Endothelial cell of umbilical vein (primary cell): ENCODE results near the gene AGRP. TPM values are rescaled to one million over a fixed set of nuclear protein-coding genes. Genes with fewer than 3 reads are reported as not detected.

ENCODE experiments used
- BruUV-seq: library from RNA; stranded (reverse); fragments of 400-500 nt; replicated peaks from 2 replicates; lab custom pipeline; 2021; lab: Mats Ljungman, UMichigan
- CTCF ChIA-PET: fragments of 300-600, 350-600 bp; sonication (Branson Sonifier 250); formaldehyde crosslinking; loops from one replicate; lab custom pipeline; 2021; ENCODE audit warnings: antibody characterized with exemption, inconsistent platforms; lab: Charles Lee
- POLR2A ChIA-PET: fragments of 300-600, 350-600 bp; sonication (Branson Sonifier 250); formaldehyde crosslinking; loops from one replicate; lab custom pipeline; 2021; ENCODE audit warnings: antibody characterized with exemption, inconsistent platforms; lab: Charles Lee
- DNase-seq: peaks from one replicate; pipeline ENCODE4 v3.0.0-alpha.2; 2011; ENCODE audit warnings: low read depth, low spot score
- FAIRE-seq: peaks from 2 replicates; lab custom pipeline; 2011; peaks lifted over from hg19 to GRCh38; lab: Jason Lieb, UNC
- H2AFZ ChIP-seq: 2 replicates; pipeline ENCODE4 v1.6.0; 2012; ENCODE audit warnings: low read depth, low read length, control low read depth, inconsistent platforms
- H3K27ac ChIP-seq: 2 replicates; pipeline ENCODE4 v1.5.1; 2011; ENCODE audit warnings: low read depth, mild to moderate bottlenecking, control low read depth, low read length, moderate library complexity; ENCODE audit not compliant: insufficient read depth
- H3K27me3 ChIP-seq, 2 experiments: 2 replicates each; pipeline versions ENCODE4 v1.6.0 to v1.6.1; 2011; ENCODE audit warnings: low read length in 2 of 2, mixed read lengths in 1 of 2; ENCODE audit not compliant: control insufficient read depth in 2 of 2, insufficient read depth in 2 of 2
- H3K36me3 ChIP-seq, 2 experiments: 2 replicates in 1 of 2; 3 replicates in 1 of 2; pipeline ENCODE4 v1.5.1; 2011; ENCODE audit warnings: low read length in 2 of 2, mild to moderate bottlenecking in 1 of 2, moderate library complexity in 1 of 2; ENCODE audit not compliant: control insufficient read depth in 2 of 2, insufficient read depth in 2 of 2; ENCODE audit errors: extremely low read depth in 1 of 2
- H3K4me1 ChIP-seq: 3 replicates; pipeline ENCODE4 v1.5.1; 2011; ENCODE audit warnings: mild to moderate bottlenecking, low read length; ENCODE audit not compliant: control insufficient read depth, insufficient read depth; ENCODE audit errors: extremely low read depth
- H3K4me2 ChIP-seq: 2 replicates; pipeline ENCODE4 v1.6.1; 2011; ENCODE audit warnings: low read length, control low read depth, mixed read lengths; ENCODE audit not compliant: insufficient read depth
- H3K4me3 ChIP-seq, 3 experiments: fragments of 200-600 bp in 1 of 3; sonication (generic), shearing (Covaris generic) in 1 of 3; replicated peaks in 1 of 3; 2 replicates each; pipeline ENCODE4 v1.5.1; 2011 to 2016; ENCODE audit warnings: control low read depth in 3 of 3, low read length in 3 of 3, mild to moderate bottlenecking in 2 of 3, inconsistent platforms in 1 of 3, low read depth in 1 of 3, moderate library complexity in 1 of 3; ENCODE audit not compliant: insufficient read depth in 1 of 3
- H3K79me2 ChIP-seq: 2 replicates; pipeline ENCODE4 v1.6.0; 2012; ENCODE audit warnings: low read length, inconsistent platforms; ENCODE audit not compliant: control insufficient read depth, insufficient read depth
- H3K9ac ChIP-seq: replicated peaks from 2 replicates; pipeline ENCODE3; 2011; ENCODE audit warnings: low read length, control low read depth; ENCODE audit not compliant: insufficient read depth; ENCODE audit errors: extremely low read depth
- H3K9me1 ChIP-seq: replicated peaks from 3 replicates; pipeline ENCODE4 v1.6.0; 2011; ENCODE audit warnings: mild to moderate bottlenecking, low read length; ENCODE audit not compliant: control insufficient read depth, insufficient read depth; ENCODE audit errors: extremely low read depth
- H3K9me3 ChIP-seq: replicated peaks from 2 replicates; pipeline ENCODE4 v1.5.1; 2012; ENCODE audit warnings: low read length, inconsistent platforms; ENCODE audit not compliant: control insufficient read depth, insufficient read depth
- H4K20me1 ChIP-seq: replicated peaks from 2 replicates; pipeline ENCODE3; 2011; ENCODE audit warnings: mild to moderate bottlenecking, low read length; ENCODE audit not compliant: control insufficient read depth, insufficient read depth; ENCODE audit errors: extremely low read depth
- EZH2 ChIP-seq: IDR thresholded peaks from 2 replicates; pipeline ENCODE4 v1.6.1; 2012; ENCODE audit warnings: borderline replicate concordance, low read depth, mild to moderate bottlenecking, moderate library complexity, low read length, inconsistent platforms; ENCODE audit not compliant: severe bottlenecking
- FOS ChIP-seq: IDR thresholded peaks from 2 replicates; pipeline ENCODE4 v1.6.1; 2011; ENCODE audit warnings: mild to moderate bottlenecking, low read length, moderate library complexity, borderline replicate concordance; ENCODE audit not compliant: insufficient read depth
- GATA2 ChIP-seq: IDR thresholded peaks from 2 replicates; pipeline ENCODE4 v1.7.0; 2011; ENCODE audit warnings: low read depth, mild to moderate bottlenecking, moderate library complexity, mixed read lengths, low read length; ENCODE audit not compliant: insufficient read length, insufficient read depth
- JUN ChIP-seq: IDR thresholded peaks from 2 replicates; pipeline ENCODE4 v1.6.1; 2011; ENCODE audit warnings: borderline replicate concordance, low read depth; ENCODE audit not compliant: insufficient read length, insufficient read depth
- MAX ChIP-seq: IDR thresholded peaks from 2 replicates; pipeline ENCODE4 v1.6.1; 2011; ENCODE audit not compliant: insufficient read depth, insufficient read length
- MYC ChIP-seq: IDR thresholded peaks from one replicate; pipeline ENCODE4 v1.6.1; 2011; ENCODE audit warnings: mild to moderate bottlenecking, low read depth, low read length
- POLR2A ChIP-seq: IDR thresholded peaks from 2 replicates; pipeline ENCODE4 v1.6.1; 2012; ENCODE audit warnings: low read depth, mild to moderate bottlenecking, control low read depth, low read length
- POLR2AphosphoS5 ChIP-seq: IDR thresholded peaks from 2 replicates; pipeline ENCODE4 v1.6.1; 2012; ENCODE audit warnings: low read depth, mild to moderate bottlenecking, control low read depth, low read length, moderate library complexity; ENCODE audit not compliant: insufficient read depth
- dilution Hi-C: fragments of 300-500 bp; cut with MboI; formaldehyde crosslinking; loops from one replicate; pipeline ENCODE4 v1.15.0; 2019; ENCODE audit warnings: low sequenced_read_pairs; ENCODE audit not compliant: extremely low pct_ligation_motif_present
- intact Hi-C: fragments of 100-400 bp; cut with micrococcal nuclease; formaldehyde crosslinking; loops from one replicate; pipeline ENCODE4 v1.10.0; 2022
- polyA plus RNA-seq, 4 experiments: library from polyadenylated mRNA; depleted of rRNA in 3 of 4; stranded (reverse) in 3 of 4; unstranded in 1 of 4; fragments of >200 nt; gene quantifications; 2 replicates each; pipeline versions ENCODE4 v1.2.1 to v1.2.3, GENCODE V29; 2011 to 2012; ENCODE audit warnings: missing spikeins in 1 of 4
- total RNA-seq: library from RNA; stranded (reverse); gene quantifications from 2 replicates; pipeline ENCODE4 v1.2.3, GENCODE V29; 2021
- TF ChIP-seq, protein P1 (sequence below), 2 donors: IDR thresholded peaks; 1 replicate in 1 of 2; 2 replicates in 1 of 2; pipeline ENCODE4 v1.5.1; 2011; ENCODE audit warnings: low read length in 2 of 2, mild to moderate bottlenecking in 2 of 2, moderate library complexity in 2 of 2, control low read depth in 1 of 2, inconsistent platforms in 1 of 2, low read depth in 1 of 2; ENCODE audit not compliant: insufficient read depth in 1 of 2; ENCODE audit errors: extremely low read depth in 1 of 2

Gene AGRP
- total and polyA plus RNA-seq, 2 donors (not counting 3 experiments of a cell fraction or from before 2014, with no cell fraction given) = not detected

DNA sequence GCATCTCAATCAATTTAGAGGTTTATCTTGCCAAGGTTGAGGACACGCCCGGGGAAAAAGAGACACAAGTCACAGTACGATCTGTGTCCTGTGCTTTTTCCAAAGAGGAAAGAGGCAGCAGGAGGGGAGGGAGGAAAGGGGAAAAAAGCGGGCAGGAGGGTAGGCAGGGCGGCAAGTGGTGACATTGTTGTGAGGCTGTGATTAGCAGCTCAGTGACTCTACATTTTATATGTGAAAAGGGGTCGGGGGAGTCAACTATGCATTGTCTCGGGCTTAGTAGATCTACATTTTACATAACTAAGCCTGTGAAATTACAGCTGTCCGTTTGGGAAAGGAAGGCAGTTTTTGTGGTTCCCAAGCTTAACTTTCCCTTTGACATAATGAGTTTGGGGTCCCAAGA lies 23.1 kb upstream of the AGRP start:
- H4K20me1 ChIP-seq = no peaks in the 10 kb centered on the region
- no peaks in the 10 kb centered on the region for H3K9me3 ChIP-seq
- H3K27me3 ChIP-seq = no peaks in the 10 kb centered on the region
- DNase-seq (no peak), FAIRE-seq (no peak)
- H3K4me3 ChIP-seq = no peak overlapping the region
- dilution Hi-C loops = no loop called here
- TF ChIP-seq FOS (no peak), POLR2AphosphoS5 (no peak), EZH2 (no peak), GATA2 (no peak), JUN (no peak), MAX (no peak), POLR2A (no peak), MYC (no peak)
- TF ChIP-seq, protein P1, sequence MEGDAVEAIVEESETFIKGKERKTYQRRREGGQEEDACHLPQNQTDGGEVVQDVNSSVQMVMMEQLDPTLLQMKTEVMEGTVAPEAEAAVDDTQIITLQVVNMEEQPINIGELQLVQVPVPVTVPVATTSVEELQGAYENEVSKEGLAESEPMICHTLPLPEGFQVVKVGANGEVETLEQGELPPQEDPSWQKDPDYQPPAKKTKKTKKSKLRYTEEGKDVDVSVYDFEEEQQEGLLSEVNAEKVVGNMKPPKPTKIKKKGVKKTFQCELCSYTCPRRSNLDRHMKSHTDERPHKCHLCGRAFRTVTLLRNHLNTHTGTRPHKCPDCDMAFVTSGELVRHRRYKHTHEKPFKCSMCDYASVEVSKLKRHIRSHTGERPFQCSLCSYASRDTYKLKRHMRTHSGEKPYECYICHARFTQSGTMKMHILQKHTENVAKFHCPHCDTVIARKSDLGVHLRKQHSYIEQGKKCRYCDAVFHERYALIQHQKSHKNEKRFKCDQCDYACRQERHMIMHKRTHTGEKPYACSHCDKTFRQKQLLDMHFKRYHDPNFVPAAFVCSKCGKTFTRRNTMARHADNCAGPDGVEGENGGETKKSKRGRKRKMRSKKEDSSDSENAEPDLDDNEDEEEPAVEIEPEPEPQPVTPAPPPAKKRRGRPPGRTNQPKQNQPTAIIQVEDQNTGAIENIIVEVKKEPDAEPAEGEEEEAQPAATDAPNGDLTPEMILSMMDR (IDR thresholded peaks at IDR 0.05; ENCODE audit: extremely low read depth in 1 of 2, insufficient read depth in 1 of 2, low read depth in 1 of 2, low read length in 2 of 2) = no peak
- H2AFZ ChIP-seq = no peak overlapping the region
- no peak overlapping the region for H3K4me2 ChIP-seq
- H3K36me3 ChIP-seq = no peaks in the 10 kb centered on the region
- H3K79me2 ChIP-seq = no peaks in the 10 kb centered on the region
- H3K4me1 ChIP-seq = no peaks in the 10 kb centered on the region
- H3K9me1 ChIP-seq = no peaks in the 10 kb centered on the region
- no peak overlapping the region for H3K9ac ChIP-seq
- no TSS peak for BruUV-seq
- intact Hi-C loops = no loop called here
- H3K27ac ChIP-seq = no peak overlapping the region
- ChIA-PET CTCF (interaction anchor here (2.5 to 3.3 kb wide), 3 partner anchors 8 to 15 kb away, joined by 6 to 20 read pairs (median 16); no protein-coding TSS in a partner anchor), POLR2A (no interaction called here)
